ENCODE data around the gene MAP3K20.
"Not testable (repeated sequence)": the region's sequence is repeated elsewhere in the genome, so short reads cannot be mapped to it uniquely, and the experiment has no call there.

The MAP3K20 gene

GRCh38 chr2:173161040-173161439, 85.4 kb downstream of the MAP3K20 start:
- DNase-seq (ENCODE audit: low read depth in 2 of 2): no peak

GRCh38 chr2:173161507-173161906, 85.9 kb downstream of the MAP3K20 start:
- DNase-seq (ENCODE audit: low read depth in 2 of 2): no peak

- not testable (repeated sequence) for DNase-seq (ENCODE audit: low read depth in 2 of 2)
Measured at GRCh38 chr2:173163357-173163756, 87.7 kb downstream of the MAP3K20 start.

- DNase-seq (ENCODE audit: low read depth in 2 of 2): no peak
Measured at GRCh38 chr2:173164396-173164795, 88.8 kb downstream of the MAP3K20 start.

- no peak for DNase-seq (ENCODE audit: low read depth in 2 of 2)
Measured at GRCh38 chr2:173165443-173166238, 90.0 kb downstream of the MAP3K20 start.

- DNase-seq (ENCODE audit: low read depth in 2 of 2): no peak
Measured at GRCh38 chr2:173171321-173171720, 95.7 kb downstream of the MAP3K20 start.

- DNase-seq (ENCODE audit: low read depth in 2 of 2): peak in 1 of 2 experiments; percentile 69
Measured at GRCh38 chr2:173171924-173172643, 96.4 kb downstream of the MAP3K20 start.

GRCh38 chr2:173174339-173174738, 98.7 kb downstream of the MAP3K20 start:
- DNase-seq (ENCODE audit: low read depth in 2 of 2): not testable (repeated sequence)

GRCh38 chr2:173175222-173175621, 99.6 kb downstream of the MAP3K20 start:
- no peak for DNase-seq (ENCODE audit: low read depth in 2 of 2)

- no peak for DNase-seq (ENCODE audit: low read depth in 2 of 2)
Measured at GRCh38 chr2:173181982-173182381, 106.3 kb downstream of the MAP3K20 start.

GRCh38 chr2:173184031-173185004, 108.7 kb downstream of the MAP3K20 start:
- DNase-seq (ENCODE audit: low read depth in 2 of 2): peak; percentile 97 to 98

- no peak for DNase-seq (ENCODE audit: low read depth in 2 of 2)
Measured at GRCh38 chr2:173185437-173185836, 109.8 kb downstream of the MAP3K20 start.

GRCh38 chr2:173187941-173188788, 112.5 kb downstream of the MAP3K20 start:
- DNase-seq (ENCODE audit: low read depth in 2 of 2): no peak

GRCh38 chr2:173191601-173192000, 116.0 kb downstream of the MAP3K20 start:
- no peak for DNase-seq (ENCODE audit: low read depth in 2 of 2)

- no peak for DNase-seq (ENCODE audit: low read depth in 2 of 2)
Measured at GRCh38 chr2:173192071-173192470, 116.4 kb downstream of the MAP3K20 start.

GRCh38 chr2:173193925-173194324, 118.3 kb downstream of the MAP3K20 start:
- no peak for DNase-seq (ENCODE audit: low read depth in 2 of 2)

- DNase-seq (ENCODE audit: low read depth in 2 of 2): no peak
Measured at GRCh38 chr2:173195100-173195499, 119.5 kb downstream of the MAP3K20 start.

GRCh38 chr2:173196080-173196479, 120.4 kb downstream of the MAP3K20 start:
- DNase-seq (ENCODE audit: low read depth in 2 of 2): no peak

GRCh38 chr2:173196638-173197037, 121.0 kb downstream of the MAP3K20 start:
- DNase-seq (ENCODE audit: low read depth in 2 of 2): no peak

GRCh38 chr2:173198327-173198726, 122.7 kb downstream of the MAP3K20 start:
- DNase-seq (ENCODE audit: low read depth in 2 of 2): no peak

- no peak for DNase-seq (ENCODE audit: low read depth in 2 of 2)
Measured at GRCh38 chr2:173199294-173199693, 123.6 kb downstream of the MAP3K20 start.
